Progenitor cell of endocrine pancreas (in vitro differentiated cells): ENCODE measurements around the gene COL3A1. TPM values are rescaled to one million over a fixed set of nuclear protein-coding genes. Genes with fewer than 3 reads are reported as not detected.

ENCODE experiments used
- DNase-seq: peaks from one replicate; pipeline ENCODE4 v3.0.0; 2021; ENCODE audit warnings: low spot score; ENCODE audit not compliant: unreplicated experiment
- H3K27ac Mint-ChIP-seq: 2 replicates; pipeline ENCODE4 v1.8.0; 2021; ENCODE audit warnings: mild to moderate bottlenecking, moderate library complexity, mixed read lengths
- H3K27me3 Mint-ChIP-seq: 2 replicates; pipeline ENCODE4 v1.8.0; 2021; ENCODE audit warnings: mixed read lengths
- H3K36me3 Mint-ChIP-seq: 2 replicates; pipeline ENCODE4 v1.8.0; 2022; ENCODE audit warnings: mixed read lengths; ENCODE audit not compliant: insufficient read depth
- H3K4me1 Mint-ChIP-seq: 2 replicates; pipeline ENCODE4 v1.8.0; 2021; ENCODE audit warnings: low read depth, mixed read lengths
- H3K4me3 Mint-ChIP-seq: 2 replicates; pipeline ENCODE4 v1.8.0; 2021; ENCODE audit warnings: low read depth, mild to moderate bottlenecking, moderate library complexity, mixed read lengths
- H3K9me3 Mint-ChIP-seq: 2 replicates; pipeline ENCODE4 v1.8.0; 2021; ENCODE audit warnings: low read depth, mixed read lengths
- CTCF ChIP-seq: fragments of 200-600 bp; sonication (generic); IDR thresholded peaks from one replicate; pipeline ENCODE4 v1.5.0; 2021; ENCODE audit warnings: antibody characterized with exemption, mild to moderate bottlenecking; ENCODE audit not compliant: unreplicated experiment
- total RNA-seq: library from RNA; stranded (reverse); gene quantifications from 2 replicates; pipeline ENCODE4 v1.2.1, GENCODE V29; 2021

The COL3A1 gene
- total RNA-seq, 1 donor from 2014 or later: 15.5 TPM

- DNase-seq: no peak
- no peak overlapping the region for H3K27ac Mint-ChIP-seq
- H3K4me1 Mint-ChIP-seq: no peaks in the 10 kb centered on the region
Measured at GRCh38 chr2:189015359-189015758, 41.2 kb downstream of the COL3A1 start.

GRCh38 chr2:189016311-189016861 lies 42.2 kb downstream of the COL3A1 start:
- no peak for DNase-seq
- H3K4me3 Mint-ChIP-seq: no peak overlapping the region
- H3K27me3 Mint-ChIP-seq: no peaks in the 10 kb centered on the region
- H3K27ac Mint-ChIP-seq: no peak overlapping the region
- no peaks in the 10 kb centered on the region for H3K9me3 Mint-ChIP-seq
- H3K36me3 Mint-ChIP-seq: no peaks in the 10 kb centered on the region
- no peak for TF ChIP-seq CTCF
- H3K4me1 Mint-ChIP-seq: no peaks in the 10 kb centered on the region

More at GRCh38 chr2:189015359-189015758, 41.2 kb downstream of the COL3A1 start:
- H3K36me3 Mint-ChIP-seq: no peaks in the 10 kb centered on the region
- H3K4me3 Mint-ChIP-seq: no peak overlapping the region
- H3K27me3 Mint-ChIP-seq: no peaks in the 10 kb centered on the region
- no peaks in the 10 kb centered on the region for H3K9me3 Mint-ChIP-seq
- TF ChIP-seq CTCF: no peak

GRCh38 chr2:189018631-189019030 lies 44.5 kb downstream of the COL3A1 start:
- Mint-ChIP-seq H3K4me1 (no peaks in the 10 kb centered on the region), H3K9me3 (no peaks in the 10 kb centered on the region), H3K36me3 (no peaks in the 10 kb centered on the region), H3K4me3 (no peak overlapping the region), H3K27ac (no peak overlapping the region), H3K27me3 (no peaks in the 10 kb centered on the region)
- DNase-seq: no peak
- no peak for TF ChIP-seq CTCF

GRCh38 chr2:189020179-189020578 lies 46.0 kb downstream of the COL3A1 start:
- TF ChIP-seq CTCF: no peak
- Mint-ChIP-seq H3K4me3 (no peak overlapping the region), H3K27ac (no peak overlapping the region), H3K4me1 (no peaks in the 10 kb centered on the region), H3K36me3 (no peaks in the 10 kb centered on the region), H3K9me3 (no peaks in the 10 kb centered on the region), H3K27me3 (no peaks in the 10 kb centered on the region)
- DNase-seq: no peak

GRCh38 chr2:189022053-189022481 lies 47.9 kb downstream of the COL3A1 start:
- Mint-ChIP-seq H3K4me1 (no peaks in the 10 kb centered on the region), H3K27ac (no peak overlapping the region), H3K27me3 (no peaks in the 10 kb centered on the region), H3K36me3 (no peaks in the 10 kb centered on the region), H3K4me3 (no peak overlapping the region), H3K9me3 (no peaks in the 10 kb centered on the region)
- no peak for DNase-seq
- TF ChIP-seq CTCF: no peak
